ENCODE measurements around the gene GALNT9.
"Not testable (repeated sequence)": the region's sequence is repeated elsewhere in the genome, so short reads cannot be mapped to it uniquely, and the experiment has no call there.

The GALNT9 gene

GRCh38 chr12:132329036-132329719, at the start of gene GALNT9:
Gene GALNT9, minus strand, starts transcription at chr12:132329589. Its CDS starts 386 bp downstream, at chr12:132329203.
- DNase-seq: no peak

- not testable (repeated sequence) for DNase-seq
These were observed 49.7 kb upstream of the GALNT9 start for GRCh38 chr12:132379057-132379456.

GRCh38 chr12:132377147-132377546, 47.8 kb upstream of the GALNT9 start:
- no peak for DNase-seq

GRCh38 chr12:132376464-132376830, 47.1 kb upstream of the GALNT9 start:
- DNase-seq: no peak

- DNase-seq: no peak
These were observed 46.5 kb upstream of the GALNT9 start for GRCh38 chr12:132375747-132376463.

- DNase-seq: no peak
These were observed 45.4 kb upstream of the GALNT9 start for GRCh38 chr12:132374612-132375445.

GRCh38 chr12:132373901-132374611, 44.7 kb upstream of the GALNT9 start:
- DNase-seq: no peak

GRCh38 chr12:132367852-132368251, 38.5 kb upstream of the GALNT9 start:
- no peak for DNase-seq

- DNase-seq: no peak
These were observed 37.9 kb upstream of the GALNT9 start for GRCh38 chr12:132367071-132367851.

- DNase-seq: no peak
These were observed 37.0 kb upstream of the GALNT9 start for GRCh38 chr12:132366341-132366861.

GRCh38 chr12:132365226-132365625, 35.8 kb upstream of the GALNT9 start:
- no peak for DNase-seq

- DNase-seq: no peak
These were observed 35.0 kb upstream of the GALNT9 start for GRCh38 chr12:132364348-132364902.

GRCh38 chr12:132363661-132364347, 34.4 kb upstream of the GALNT9 start:
- DNase-seq: no peak

GRCh38 chr12:132362996-132363660, 33.7 kb upstream of the GALNT9 start:
- no peak for DNase-seq

- DNase-seq: no peak
These were observed 31.8 kb upstream of the GALNT9 start for GRCh38 chr12:132360906-132361777.

- DNase-seq: no peak
These were observed 31.0 kb upstream of the GALNT9 start for GRCh38 chr12:132360410-132360809.

GRCh38 chr12:132359971-132360370, 30.6 kb upstream of the GALNT9 start:
- no peak for DNase-seq

- no peak for DNase-seq
These were observed 30.2 kb upstream of the GALNT9 start for GRCh38 chr12:132359551-132359950.

All from NCI-H2029 (cell line).